ENCODE data around the gene TPSAB1. TPM values are rescaled to one million over a fixed set of nuclear protein-coding genes. Genes with fewer than 3 reads are reported as not detected.
"Not testable (repeated sequence)": the region's sequence is repeated elsewhere in the genome, so short reads cannot be mapped to it uniquely, and the experiment has no call there.

The TPSAB1 gene
- total RNA-seq, 2 experiments from 2014 or later: not detected

DNA sequence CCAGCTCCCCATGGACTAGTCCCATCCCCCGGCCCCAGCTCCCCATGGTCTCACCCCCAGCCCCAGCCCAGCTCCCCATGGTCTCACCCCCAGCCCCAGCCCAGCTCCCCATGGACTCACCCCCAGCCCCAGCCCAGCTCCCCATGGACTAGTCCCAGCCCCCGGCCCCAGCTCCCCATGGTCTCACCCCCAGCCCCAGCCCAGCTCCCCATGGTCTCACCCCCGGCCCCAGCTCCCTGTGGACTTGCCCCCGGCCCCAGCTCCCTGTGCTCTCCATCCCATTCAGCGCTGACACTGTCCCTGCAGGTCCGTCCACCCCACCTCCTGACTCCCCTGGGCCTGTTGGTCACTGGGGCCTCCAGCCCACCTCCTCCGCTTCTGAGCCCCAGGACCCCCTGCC lies 9.2 kb upstream of the TPSAB1 start:
- ATAC-seq; H3K36me3 Mint-ChIP-seq (ENCODE audit: low read depth); CTCF ChIA-PET; POLR2A ChIA-PET; DNase-seq; H3K4me1 Mint-ChIP-seq (ENCODE audit: low read depth); H3K27ac Mint-ChIP-seq; H3K9me3 Mint-ChIP-seq (ENCODE audit: insufficient read depth); H3K27me3 Mint-ChIP-seq (ENCODE audit: low read depth); H3K4me3 Mint-ChIP-seq: not testable (repeated sequence)

DNA sequence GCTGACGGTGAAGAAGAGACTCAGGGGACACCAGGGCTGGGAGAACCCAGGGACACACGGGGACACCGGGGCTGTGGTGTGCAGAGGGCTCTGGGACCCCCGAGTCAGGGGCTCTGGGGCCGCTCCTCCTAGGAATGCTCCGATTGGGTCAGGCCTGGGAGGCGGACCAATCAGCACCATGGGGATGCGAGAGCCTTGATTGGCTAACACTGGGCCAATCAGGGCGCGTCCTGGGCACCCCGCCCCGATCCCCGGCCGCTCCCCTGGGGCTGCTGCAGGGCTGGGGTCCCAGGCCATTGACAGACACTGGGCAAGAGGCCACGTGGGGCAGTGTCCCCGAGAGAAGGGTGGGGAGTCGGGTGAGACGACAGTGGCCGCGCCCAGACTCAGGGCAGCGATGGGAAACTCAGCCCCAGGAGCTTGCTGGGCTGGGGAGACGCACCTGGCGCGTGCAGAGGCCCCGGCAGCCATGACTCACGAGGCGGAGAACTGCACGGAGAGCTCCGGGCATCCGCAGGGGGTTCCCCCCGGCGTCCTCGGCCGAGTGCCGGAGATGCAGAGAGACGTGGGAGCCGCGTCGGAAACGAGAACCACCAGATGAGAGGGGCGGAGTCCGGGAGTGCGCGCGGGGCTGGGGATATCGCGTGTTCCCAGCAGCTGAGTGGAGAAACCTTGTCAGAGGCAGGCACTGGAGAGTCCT lies 8.3 kb upstream of the TPSAB1 start:
- CTCF ChIA-PET; ATAC-seq; H3K4me1 Mint-ChIP-seq (ENCODE audit: low read depth); H3K27me3 Mint-ChIP-seq (ENCODE audit: low read depth); H3K4me3 Mint-ChIP-seq; POLR2A ChIA-PET; H3K36me3 Mint-ChIP-seq (ENCODE audit: low read depth); DNase-seq; H3K9me3 Mint-ChIP-seq (ENCODE audit: insufficient read depth); H3K27ac Mint-ChIP-seq: not testable (repeated sequence)

DNA sequence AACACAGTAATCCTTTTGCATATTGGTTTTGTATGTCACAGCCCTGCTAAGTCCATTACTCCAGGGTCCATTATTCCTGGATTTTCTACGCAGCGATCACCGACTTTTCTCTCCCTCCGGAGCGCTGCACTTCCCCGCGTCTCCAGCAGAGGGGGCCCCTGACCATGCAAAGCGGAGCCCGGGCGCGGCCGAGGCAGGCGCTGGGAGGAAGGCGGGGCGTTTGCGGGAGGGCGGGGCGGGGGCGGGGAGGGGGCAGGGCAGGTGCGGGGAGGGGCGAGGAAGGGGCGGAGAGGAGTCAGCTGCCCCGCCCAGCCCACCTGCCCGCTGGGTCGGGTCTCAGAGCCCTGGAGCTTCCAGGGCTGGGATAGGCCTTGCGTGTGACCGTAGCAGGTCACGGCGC lies 3.8 kb upstream of the TPSAB1 start:
- H3K27me3 Mint-ChIP-seq (ENCODE audit: low read depth); H3K36me3 Mint-ChIP-seq (ENCODE audit: low read depth); H3K4me1 Mint-ChIP-seq (ENCODE audit: low read depth); H3K4me3 Mint-ChIP-seq; DNase-seq; H3K27ac Mint-ChIP-seq; POLR2A ChIA-PET; H3K9me3 Mint-ChIP-seq (ENCODE audit: insufficient read depth); CTCF ChIA-PET: not testable (repeated sequence)
- peak; percentile 66 for ATAC-seq

DNA sequence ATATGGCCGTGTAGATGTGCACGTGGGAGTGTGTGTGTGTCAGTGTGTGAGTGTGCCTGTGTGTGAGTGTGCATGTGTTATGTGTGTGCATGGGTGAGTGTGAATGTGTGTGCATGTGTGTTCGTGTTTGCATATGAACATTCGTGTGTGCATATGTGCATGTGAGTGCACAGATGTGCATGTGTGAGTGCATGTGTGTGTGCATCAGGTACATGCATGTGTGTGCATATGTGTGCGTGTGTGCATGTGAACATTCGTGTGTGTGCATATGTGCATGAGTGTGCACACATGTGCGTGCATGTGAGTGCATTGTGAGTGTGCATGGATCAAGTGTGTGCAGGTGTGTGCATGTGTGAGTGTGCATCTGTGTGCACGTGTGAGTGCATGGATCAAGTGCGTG lies 2.5 kb upstream of the TPSAB1 start:
- no peaks in the 10 kb centered on the region for H3K36me3 Mint-ChIP-seq (ENCODE audit: low read depth)
- H3K27me3 Mint-ChIP-seq (ENCODE audit: low read depth): peaks cover 2% of the 10 kb centered on the region
- no peaks in the 10 kb centered on the region for H3K9me3 Mint-ChIP-seq (ENCODE audit: insufficient read depth)
- H3K4me3 Mint-ChIP-seq: no peak overlapping the region
- ATAC-seq (no peak), DNase-seq (no peak)
- ChIA-PET POLR2A (no interaction called here), CTCF (no interaction called here)
- peak overlapping the region; percentile 2 for H3K27ac Mint-ChIP-seq
- no peaks in the 10 kb centered on the region for H3K4me1 Mint-ChIP-seq (ENCODE audit: low read depth)

DNA sequence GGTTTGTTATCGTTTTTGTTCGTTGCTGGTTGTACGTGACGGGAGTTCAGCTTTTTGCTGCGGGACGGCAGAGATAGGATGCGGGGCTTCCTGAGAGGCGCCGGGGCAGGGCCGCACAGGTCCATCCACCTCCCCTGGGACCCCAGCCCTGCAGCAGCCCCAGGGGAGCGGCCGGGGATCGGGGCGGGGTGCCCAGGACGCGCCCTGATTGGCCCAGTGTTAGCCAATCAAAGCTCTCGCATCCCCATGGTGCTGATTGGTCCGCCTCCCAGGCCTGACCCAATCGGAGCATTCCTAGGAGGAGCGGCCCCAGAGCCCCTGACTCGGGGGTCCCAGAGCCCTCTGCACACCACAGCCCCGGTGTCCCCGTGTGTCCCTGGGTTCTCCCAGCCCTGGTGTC lies 1.6 kb upstream of the TPSAB1 start:
- POLR2A ChIA-PET; H3K27ac Mint-ChIP-seq; ATAC-seq; DNase-seq; H3K9me3 Mint-ChIP-seq (ENCODE audit: insufficient read depth); CTCF ChIA-PET; H3K4me1 Mint-ChIP-seq (ENCODE audit: low read depth); H3K27me3 Mint-ChIP-seq (ENCODE audit: low read depth); H3K4me3 Mint-ChIP-seq; H3K36me3 Mint-ChIP-seq (ENCODE audit: low read depth): not testable (repeated sequence)

DNA sequence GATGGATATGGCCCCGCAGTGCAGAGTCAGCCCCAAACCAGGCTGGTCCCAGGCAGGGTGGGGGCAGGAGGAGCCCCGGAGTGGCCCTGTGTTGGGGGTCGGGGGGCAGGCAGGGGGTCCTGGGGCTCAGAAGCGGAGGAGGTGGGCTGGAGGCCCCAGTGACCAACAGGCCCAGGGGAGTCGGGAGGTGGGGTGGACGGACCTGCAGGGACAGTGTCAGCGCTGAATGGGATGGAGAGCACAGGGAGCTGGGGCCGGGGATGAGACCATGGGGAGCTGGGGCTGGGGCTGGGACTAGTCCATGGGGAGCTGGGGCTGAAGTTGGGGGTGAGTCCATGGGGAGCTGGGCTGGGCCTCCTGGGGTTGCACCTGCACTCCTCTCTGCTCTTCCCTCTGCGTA lies 930 bp upstream of the TPSAB1 start:
- DNase-seq; H3K27me3 Mint-ChIP-seq (ENCODE audit: low read depth); H3K4me1 Mint-ChIP-seq (ENCODE audit: low read depth); H3K27ac Mint-ChIP-seq; ATAC-seq; H3K36me3 Mint-ChIP-seq (ENCODE audit: low read depth); POLR2A ChIA-PET; H3K9me3 Mint-ChIP-seq (ENCODE audit: insufficient read depth); H3K4me3 Mint-ChIP-seq; CTCF ChIA-PET: not testable (repeated sequence)

DNA sequence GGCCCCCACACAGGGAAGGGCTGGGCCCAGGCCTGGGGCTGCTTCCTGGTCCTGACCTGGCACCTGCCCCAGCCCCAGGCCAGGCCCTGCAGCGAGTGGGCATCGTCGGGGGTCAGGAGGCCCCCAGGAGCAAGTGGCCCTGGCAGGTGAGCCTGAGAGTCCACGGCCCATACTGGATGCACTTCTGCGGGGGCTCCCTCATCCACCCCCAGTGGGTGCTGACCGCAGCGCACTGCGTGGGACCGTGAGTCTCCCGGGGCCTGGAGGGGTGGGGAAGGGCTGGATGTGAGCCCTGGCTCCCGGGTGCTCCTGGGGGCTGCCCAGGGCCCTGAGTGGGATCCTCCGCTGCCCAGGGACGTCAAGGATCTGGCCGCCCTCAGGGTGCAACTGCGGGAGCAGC lies 576 bp downstream of the TPSAB1 start:
- H3K36me3 Mint-ChIP-seq (ENCODE audit: low read depth); H3K4me3 Mint-ChIP-seq; ATAC-seq; H3K4me1 Mint-ChIP-seq (ENCODE audit: low read depth); H3K27ac Mint-ChIP-seq; CTCF ChIA-PET; DNase-seq; H3K9me3 Mint-ChIP-seq (ENCODE audit: insufficient read depth); POLR2A ChIA-PET; H3K27me3 Mint-ChIP-seq (ENCODE audit: low read depth): not testable (repeated sequence)

DNA sequence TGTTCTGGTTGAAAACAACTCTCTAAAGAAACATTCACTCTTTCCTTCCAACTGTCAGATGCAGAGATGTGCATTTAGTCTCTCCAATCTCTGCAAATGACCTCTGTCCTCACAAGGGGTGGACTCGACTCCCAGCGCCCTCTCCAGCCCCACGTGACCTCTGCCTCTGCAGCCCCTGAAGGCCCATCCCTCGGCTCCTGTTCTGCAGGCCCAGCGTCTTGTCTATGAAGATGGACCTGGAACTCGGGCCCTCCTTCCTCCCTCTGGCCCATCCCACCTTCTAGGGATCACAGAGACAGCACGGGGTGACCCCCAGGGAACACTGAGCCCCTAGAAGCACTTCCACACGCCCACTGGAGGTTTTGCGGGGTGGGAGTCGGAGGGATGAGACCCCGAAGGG lies 2.9 kb downstream of the TPSAB1 start:
- H3K27me3 Mint-ChIP-seq (ENCODE audit: low read depth); ATAC-seq; H3K27ac Mint-ChIP-seq; CTCF ChIA-PET; H3K9me3 Mint-ChIP-seq (ENCODE audit: insufficient read depth); H3K4me1 Mint-ChIP-seq (ENCODE audit: low read depth); H3K4me3 Mint-ChIP-seq; POLR2A ChIA-PET; H3K36me3 Mint-ChIP-seq (ENCODE audit: low read depth); DNase-seq: not testable (repeated sequence)

DNA sequence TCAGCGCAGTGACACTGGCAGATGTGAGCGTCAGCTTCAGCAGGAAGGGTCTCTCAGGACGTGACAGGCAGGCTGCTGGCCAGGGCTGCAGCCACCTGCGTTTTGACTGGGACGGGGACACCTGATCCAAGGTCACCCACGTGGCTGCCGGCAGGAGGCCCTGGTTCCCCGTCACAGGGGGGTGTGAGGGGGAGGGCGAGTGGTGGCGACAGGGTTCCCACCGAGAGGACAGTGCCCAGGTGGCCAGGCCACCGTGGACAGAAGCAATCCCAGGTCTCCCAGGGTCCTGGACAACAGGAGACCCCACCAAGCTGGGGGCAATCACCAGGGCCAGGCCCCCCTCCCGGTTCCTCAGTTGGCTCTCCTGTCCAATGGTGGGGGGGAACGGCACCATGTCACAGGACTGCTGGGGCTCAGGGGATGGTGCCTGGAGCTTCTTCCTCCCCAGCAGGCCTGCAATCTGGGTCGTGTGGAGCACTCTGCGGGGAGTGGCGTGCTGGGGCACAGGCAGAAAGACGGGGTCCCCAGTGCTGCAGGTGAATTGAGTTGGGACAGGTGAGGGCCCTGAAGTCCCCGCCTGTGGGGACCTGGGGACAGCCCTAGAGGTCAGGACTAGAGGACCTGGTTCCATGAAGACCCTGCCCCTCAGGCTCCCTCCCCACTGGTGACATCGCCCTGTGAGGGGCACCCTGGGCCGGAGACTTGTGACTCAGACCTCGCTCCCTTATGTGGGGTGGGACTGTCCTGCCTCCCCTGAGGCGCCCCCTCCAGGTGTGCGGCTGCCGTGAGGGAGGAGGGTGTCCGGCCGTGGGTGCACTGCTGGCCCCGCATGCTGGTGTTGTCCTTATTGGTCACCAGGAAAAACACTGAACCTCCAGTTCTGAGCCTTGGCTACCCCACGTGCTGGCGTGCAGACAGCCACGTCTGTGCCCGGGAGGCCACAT lies 3.7 kb downstream of the TPSAB1 start:
- ATAC-seq; H3K9me3 Mint-ChIP-seq (ENCODE audit: insufficient read depth); POLR2A ChIA-PET; CTCF ChIA-PET; H3K36me3 Mint-ChIP-seq (ENCODE audit: low read depth); DNase-seq; H3K4me3 Mint-ChIP-seq; H3K27me3 Mint-ChIP-seq (ENCODE audit: low read depth); H3K4me1 Mint-ChIP-seq (ENCODE audit: low read depth); H3K27ac Mint-ChIP-seq: not testable (repeated sequence)

DNA sequence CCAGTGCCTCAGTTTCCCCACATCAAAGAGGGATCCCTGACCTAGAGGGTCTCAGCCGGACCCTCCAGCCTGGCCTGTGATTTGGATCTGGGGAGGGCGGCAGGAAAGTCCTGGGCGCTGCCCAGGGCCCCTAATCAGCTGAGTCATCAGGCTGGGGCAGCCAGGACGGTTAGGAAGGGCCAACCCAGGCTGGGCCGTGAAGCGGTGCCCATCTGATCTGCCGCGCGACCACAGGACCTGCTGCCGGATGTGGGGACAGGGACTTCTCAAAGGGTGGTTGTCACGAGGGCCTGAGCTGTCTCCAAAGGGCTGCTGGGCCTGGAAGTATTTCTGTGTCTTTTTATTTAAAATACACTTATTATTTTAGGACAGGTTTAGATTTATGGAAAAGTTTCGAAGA lies 4.4 kb downstream of the TPSAB1 start:
- Mint-ChIP-seq H3K4me3 (no peak overlapping the region), H3K9me3 (ENCODE audit: insufficient read depth) (no peaks in the 10 kb centered on the region), H3K27me3 (ENCODE audit: low read depth) (peaks cover 2% of the 10 kb centered on the region), H3K36me3 (ENCODE audit: low read depth) (no peaks in the 10 kb centered on the region), H3K4me1 (ENCODE audit: low read depth) (peaks cover 7% of the 10 kb centered on the region), H3K27ac (no peak overlapping the region)
- CTCF ChIA-PET: no interaction called here
- DNase-seq: peak; percentile 49
- POLR2A ChIA-PET: no interaction called here
- ATAC-seq: no peak

DNA sequence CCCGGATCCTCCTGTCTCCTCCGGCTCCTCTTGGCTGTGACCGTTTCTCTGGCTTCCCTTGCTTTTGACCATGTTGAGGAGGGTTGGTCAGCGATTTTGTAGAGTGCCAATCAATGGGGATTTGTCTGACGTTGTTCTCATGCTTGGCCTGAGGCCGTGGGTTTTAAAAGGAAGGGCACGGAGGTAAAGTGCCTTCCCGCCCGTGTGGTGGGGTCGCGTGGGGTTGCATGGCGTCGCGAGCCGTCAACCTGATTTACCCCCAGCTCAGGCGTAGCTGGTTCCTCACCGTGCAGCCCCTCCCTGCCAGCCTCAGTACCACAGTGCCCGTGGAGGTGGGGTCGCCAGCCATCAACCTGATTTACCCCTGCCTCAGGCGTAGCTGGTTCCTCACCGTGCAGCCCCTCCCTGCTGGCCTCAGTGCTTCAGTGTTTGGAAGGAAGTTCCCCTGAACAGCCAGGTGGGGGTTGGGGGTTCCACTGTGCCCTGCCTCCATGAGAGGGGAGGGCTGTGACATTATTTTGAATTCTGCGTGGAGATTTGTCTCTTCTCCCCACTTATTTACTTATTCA lies 5.0 kb downstream of the TPSAB1 start:
- Mint-ChIP-seq H3K4me1 (ENCODE audit: low read depth) (peaks cover 7% of the 10 kb centered on the region), H3K27me3 (ENCODE audit: low read depth) (peaks cover 2% of the 10 kb centered on the region), H3K4me3 (no peak overlapping the region), H3K36me3 (ENCODE audit: low read depth) (no peaks in the 10 kb centered on the region), H3K9me3 (ENCODE audit: insufficient read depth) (no peaks in the 10 kb centered on the region), H3K27ac (no peak overlapping the region)
- ATAC-seq: no peak
- CTCF ChIA-PET: no interaction called here
- POLR2A ChIA-PET: no interaction called here
- no peak for DNase-seq

DNA sequence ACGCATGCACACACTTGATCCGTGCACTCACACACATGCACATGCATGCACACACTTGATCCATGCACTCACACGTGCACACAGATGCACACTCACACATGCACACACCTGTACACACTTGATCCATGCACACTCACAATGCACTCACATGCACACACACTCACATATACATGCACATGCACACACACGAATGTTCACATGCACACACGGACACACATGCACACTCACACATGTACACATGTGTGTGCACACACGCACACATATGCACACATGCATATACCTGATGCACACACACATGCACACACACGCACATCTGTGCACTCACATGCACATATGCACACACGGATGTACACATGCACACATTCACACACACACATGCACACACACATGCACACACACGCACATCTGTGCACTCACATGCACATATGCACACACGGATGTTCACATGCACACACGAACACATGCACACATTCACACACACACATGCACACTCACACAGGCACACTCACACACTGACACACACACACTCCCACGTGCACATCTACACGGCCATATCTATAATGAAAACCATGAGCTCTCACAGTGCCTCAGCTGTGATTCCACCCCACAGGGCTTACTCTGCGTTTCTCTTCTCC lies 7.5 kb downstream of the TPSAB1 start:
- POLR2A ChIA-PET; CTCF ChIA-PET; H3K9me3 Mint-ChIP-seq (ENCODE audit: insufficient read depth); H3K36me3 Mint-ChIP-seq (ENCODE audit: low read depth); H3K4me3 Mint-ChIP-seq; H3K27me3 Mint-ChIP-seq (ENCODE audit: low read depth); H3K27ac Mint-ChIP-seq; DNase-seq; ATAC-seq; H3K4me1 Mint-ChIP-seq (ENCODE audit: low read depth): not testable (repeated sequence)
